ENCODE measurements around the gene HCN4.

HCN4 gene

GRCh38 chr15:73284090-73284716 lies 84.6 kb downstream of the HCN4 start:
- Histone ChIP-seq H3K36me3 (no peaks in the 10 kb centered on the region), H3K27ac (no peak overlapping the region), H3K9me3 (no peaks in the 10 kb centered on the region), H3K27me3 (peaks cover 21% of the 10 kb centered on the region), H3K4me1 (ENCODE audit: control insufficient read depth in 1 of 2, insufficient read depth in 1 of 2, low read depth in 1 of 2, low read length in 1 of 2) (peaks cover 44 to 47% of the 10 kb centered on the region in 2 experiments), H3K4me3 (ENCODE audit: low read depth in 1 of 2, low read length in 1 of 2) (no peak overlapping the region)
- TF ChIP-seq CTCF (IDR thresholded peaks at IDR 0.05) = no peak

- H3K4me3 ChIP-seq (ENCODE audit: low read depth in 1 of 2, low read length in 1 of 2) = no peak overlapping the region
- H3K36me3 ChIP-seq = no peaks in the 10 kb centered on the region
- peaks cover 37 to 40% of the 10 kb centered on the region in 2 experiments for H3K4me1 ChIP-seq (ENCODE audit: control insufficient read depth in 1 of 2, insufficient read depth in 1 of 2, low read depth in 1 of 2, low read length in 1 of 2)
- no peak for TF ChIP-seq CTCF (IDR thresholded peaks at IDR 0.05)
- H3K27me3 ChIP-seq = peaks cover 26% of the 10 kb centered on the region
- H3K27ac ChIP-seq = no peak overlapping the region
- H3K9me3 ChIP-seq = no peaks in the 10 kb centered on the region
Measured at GRCh38 chr15:73283366-73283962, 85.3 kb downstream of the HCN4 start.

- H3K36me3 ChIP-seq = no peaks in the 10 kb centered on the region
- peaks cover 33% of the 10 kb centered on the region for H3K27me3 ChIP-seq
- peaks cover 30 to 33% of the 10 kb centered on the region in 2 experiments for H3K4me1 ChIP-seq (ENCODE audit: control insufficient read depth in 1 of 2, insufficient read depth in 1 of 2, low read depth in 1 of 2, low read length in 1 of 2)
- H3K4me3 ChIP-seq (ENCODE audit: low read depth in 1 of 2, low read length in 1 of 2) = no peak overlapping the region
- no peak for TF ChIP-seq CTCF (IDR thresholded peaks at IDR 0.05)
- no peaks in the 10 kb centered on the region for H3K9me3 ChIP-seq
- H3K27ac ChIP-seq = no peak overlapping the region
Measured at GRCh38 chr15:73282567-73283365, 86.0 kb downstream of the HCN4 start.

GRCh38 chr15:73275862-73276261 lies 92.9 kb downstream of the HCN4 start:
- Histone ChIP-seq H3K4me1 (ENCODE audit: control insufficient read depth in 1 of 2, insufficient read depth in 1 of 2, low read depth in 1 of 2, low read length in 1 of 2) (no peaks in the 10 kb centered on the region), H3K4me3 (ENCODE audit: low read depth in 1 of 2, low read length in 1 of 2) (no peak overlapping the region), H3K27ac (no peak overlapping the region), H3K27me3 (peaks cover 57% of the 10 kb centered on the region), H3K36me3 (no peaks in the 10 kb centered on the region), H3K9me3 (no peaks in the 10 kb centered on the region)
- TF ChIP-seq CTCF (IDR thresholded peaks at IDR 0.05) = no peak

- TF ChIP-seq CTCF (IDR thresholded peaks at IDR 0.05) = peak; percentile 59
- H3K27me3 ChIP-seq = peaks cover 55% of the 10 kb centered on the region
- no peaks in the 10 kb centered on the region for H3K9me3 ChIP-seq
- no peak overlapping the region for H3K27ac ChIP-seq
- no peaks in the 10 kb centered on the region for H3K36me3 ChIP-seq
- H3K4me3 ChIP-seq (ENCODE audit: low read depth in 1 of 2, low read length in 1 of 2) = no peak overlapping the region
- H3K4me1 ChIP-seq (ENCODE audit: control insufficient read depth in 1 of 2, insufficient read depth in 1 of 2, low read depth in 1 of 2, low read length in 1 of 2) = no peaks in the 10 kb centered on the region
Measured at GRCh38 chr15:73273181-73274002, 95.4 kb downstream of the HCN4 start.

All from neutrophil (primary cell).